Measurements from ENCODE around the gene MEIOSIN. TPM values are rescaled to one million over a fixed set of nuclear protein-coding genes. Genes with fewer than 3 reads are reported as not detected.

MEIOSIN gene
- polyA plus RNA-seq, 1 of the 3 experiments (the other 2 are of a cell fraction): 0.03 TPM

DNA sequence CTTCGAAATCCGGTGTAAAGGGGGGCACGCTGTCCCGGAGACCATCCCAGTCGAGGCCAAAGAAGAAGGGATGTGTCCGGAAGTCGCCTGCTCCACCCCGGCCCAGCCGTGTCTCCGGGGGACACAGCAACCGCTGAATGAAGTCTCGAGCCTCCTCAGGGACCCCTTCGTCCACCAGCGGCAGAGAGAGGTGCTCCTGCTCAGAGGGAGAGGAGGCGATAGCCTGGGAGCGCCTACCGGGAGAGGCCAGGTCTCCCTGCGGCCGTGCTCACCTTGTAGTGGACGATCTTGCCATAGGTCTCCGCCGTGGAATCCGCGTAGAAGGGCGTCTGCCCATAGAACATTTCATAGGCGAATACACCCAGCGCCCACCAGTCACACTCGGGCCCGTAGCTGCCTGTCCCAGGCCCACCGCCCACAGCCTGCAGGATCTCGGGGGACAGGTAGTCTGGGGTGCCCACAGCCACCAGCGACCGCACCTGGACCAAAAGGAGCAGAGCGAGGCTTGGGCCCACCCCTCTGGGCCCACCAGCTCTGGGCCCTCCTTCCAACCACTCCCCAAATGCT, 44.2 kb downstream of the MEIOSIN start:
- Histone ChIP-seq H3K27me3 (ENCODE audit: insufficient read depth) (no peaks in the 10 kb centered on the region), H3K9me2 (no peaks in the 10 kb centered on the region), H3K79me2 (ENCODE audit: insufficient read depth) (peaks cover 27% of the 10 kb centered on the region), H4K20me1 (ENCODE audit: insufficient read depth) (0 out of 2 replicates have a peak, but pooled peaks cover 8% of the 10 kb centered on the region), H3K27ac (ENCODE audit: low read depth in 2 of 2, low read length in 1 of 2) (no peak overlapping the region), H3K4me2 (no peak overlapping the region), H3K36me3 (replicated peaks in 1 of 2; ENCODE audit: control insufficient read depth in 1 of 2, insufficient read depth in 2 of 2, low read length in 1 of 2) (peaks cover 25 to 45% of the 10 kb centered on the region in 2 experiments), H3K4me1 (ENCODE audit: control insufficient read depth in 1 of 2, insufficient read depth in 2 of 2, low read depth in 1 of 2, low read length in 1 of 2) (peaks cover 7 to 18% of the 10 kb centered on the region in 2 experiments; a peak in 2 of 4 replicates), H3F3A (replicated peaks; ENCODE audit: insufficient read depth) (peaks cover 27% of the 10 kb centered on the region), H2AFZ (ENCODE audit: low read depth) (no peak overlapping the region), H3K9me3 (no peaks in the 10 kb centered on the region), H3K4me3 (ENCODE audit: low read depth in 2 of 2, low read length in 1 of 2) (no peak overlapping the region), H3K9ac (no peak overlapping the region)
- ChIA-PET CTCF (interaction anchor here (0.9 to 1.9 kb wide), 2 partner anchors 22 to 39 kb away, joined by 3 to 5 read pairs; no protein-coding TSS in a partner anchor), POLR2A (no interaction called here)
- 96% methylated on average over 13 of the region's 34 CpGs for WGBS (ENCODE audit: low lambda C conversion rate)
- DNase-seq: no peak
- TF ChIP-seq, protein P1, sequence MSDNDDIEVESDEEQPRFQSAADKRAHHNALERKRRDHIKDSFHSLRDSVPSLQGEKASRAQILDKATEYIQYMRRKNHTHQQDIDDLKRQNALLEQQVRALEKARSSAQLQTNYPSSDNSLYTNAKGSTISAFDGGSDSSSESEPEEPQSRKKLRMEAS (IDR thresholded peaks at IDR 0.05; ENCODE audit: low read depth): no peak
- TF ChIP-seq FOXJ3 (CRISPR knock-in tag; IDR thresholded peaks at IDR 0.05): no peak
- no peak for TF ChIP-seq NRF1 (IDR thresholded peaks at IDR 0.05; ENCODE audit: low read depth, low read length)
- TF ChIP-seq NFIC (IDR thresholded peaks at IDR 0.05; ENCODE audit: borderline replicate concordance): no peak
- TF ChIP-seq POLR2AphosphoS5 (IDR thresholded peaks at IDR 0.05; ENCODE audit: low read depth, low read length): no peak
- no peak for TF ChIP-seq CHD2 (IDR thresholded peaks at IDR 0.05; ENCODE audit: low read length, partially characterized antibody)
- TF ChIP-seq, protein P2, sequence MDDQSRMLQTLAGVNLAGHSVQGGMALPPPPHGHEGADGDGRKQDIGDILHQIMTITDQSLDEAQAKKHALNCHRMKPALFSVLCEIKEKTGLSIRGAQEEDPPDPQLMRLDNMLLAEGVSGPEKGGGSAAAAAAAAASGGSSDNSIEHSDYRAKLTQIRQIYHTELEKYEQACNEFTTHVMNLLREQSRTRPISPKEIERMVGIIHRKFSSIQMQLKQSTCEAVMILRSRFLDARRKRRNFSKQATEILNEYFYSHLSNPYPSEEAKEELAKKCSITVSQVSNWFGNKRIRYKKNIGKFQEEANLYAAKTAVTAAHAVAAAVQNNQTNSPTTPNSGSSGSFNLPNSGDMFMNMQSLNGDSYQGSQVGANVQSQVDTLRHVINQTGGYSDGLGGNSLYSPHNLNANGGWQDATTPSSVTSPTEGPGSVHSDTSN (IDR thresholded peaks at IDR 0.05): no peak
- TF ChIP-seq, protein P3, sequence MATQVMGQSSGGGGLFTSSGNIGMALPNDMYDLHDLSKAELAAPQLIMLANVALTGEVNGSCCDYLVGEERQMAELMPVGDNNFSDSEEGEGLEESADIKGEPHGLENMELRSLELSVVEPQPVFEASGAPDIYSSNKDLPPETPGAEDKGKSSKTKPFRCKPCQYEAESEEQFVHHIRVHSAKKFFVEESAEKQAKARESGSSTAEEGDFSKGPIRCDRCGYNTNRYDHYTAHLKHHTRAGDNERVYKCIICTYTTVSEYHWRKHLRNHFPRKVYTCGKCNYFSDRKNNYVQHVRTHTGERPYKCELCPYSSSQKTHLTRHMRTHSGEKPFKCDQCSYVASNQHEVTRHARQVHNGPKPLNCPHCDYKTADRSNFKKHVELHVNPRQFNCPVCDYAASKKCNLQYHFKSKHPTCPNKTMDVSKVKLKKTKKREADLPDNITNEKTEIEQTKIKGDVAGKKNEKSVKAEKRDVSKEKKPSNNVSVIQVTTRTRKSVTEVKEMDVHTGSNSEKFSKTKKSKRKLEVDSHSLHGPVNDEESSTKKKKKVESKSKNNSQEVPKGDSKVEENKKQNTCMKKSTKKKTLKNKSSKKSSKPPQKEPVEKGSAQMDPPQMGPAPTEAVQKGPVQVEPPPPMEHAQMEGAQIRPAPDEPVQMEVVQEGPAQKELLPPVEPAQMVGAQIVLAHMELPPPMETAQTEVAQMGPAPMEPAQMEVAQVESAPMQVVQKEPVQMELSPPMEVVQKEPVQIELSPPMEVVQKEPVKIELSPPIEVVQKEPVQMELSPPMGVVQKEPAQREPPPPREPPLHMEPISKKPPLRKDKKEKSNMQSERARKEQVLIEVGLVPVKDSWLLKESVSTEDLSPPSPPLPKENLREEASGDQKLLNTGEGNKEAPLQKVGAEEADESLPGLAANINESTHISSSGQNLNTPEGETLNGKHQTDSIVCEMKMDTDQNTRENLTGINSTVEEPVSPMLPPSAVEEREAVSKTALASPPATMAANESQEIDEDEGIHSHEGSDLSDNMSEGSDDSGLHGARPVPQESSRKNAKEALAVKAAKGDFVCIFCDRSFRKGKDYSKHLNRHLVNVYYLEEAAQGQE (IDR thresholded peaks at IDR 0.05; ENCODE audit: low read depth, low read length): no peak
- TF ChIP-seq EZH2phosphoT487 (IDR thresholded peaks at IDR 0.05; ENCODE audit: borderline replicate concordance, low read depth): no peak
- TF ChIP-seq MXI1 (IDR thresholded peaks at IDR 0.05; ENCODE audit: low read depth, low read length): no peak
- no peak for TF ChIP-seq JUND (IDR thresholded peaks at IDR 0.05)
- TF ChIP-seq SMC3 (IDR thresholded peaks at IDR 0.05; ENCODE audit: low read depth, low read length): no peak
- no peak for TF ChIP-seq TAF1 (IDR thresholded peaks at IDR 0.05; ENCODE audit: borderline replicate concordance, low read depth, low read length)
- no peak for TF ChIP-seq RCOR1 (IDR thresholded peaks at IDR 0.05; ENCODE audit: low read length)
- TF ChIP-seq, protein P4, sequence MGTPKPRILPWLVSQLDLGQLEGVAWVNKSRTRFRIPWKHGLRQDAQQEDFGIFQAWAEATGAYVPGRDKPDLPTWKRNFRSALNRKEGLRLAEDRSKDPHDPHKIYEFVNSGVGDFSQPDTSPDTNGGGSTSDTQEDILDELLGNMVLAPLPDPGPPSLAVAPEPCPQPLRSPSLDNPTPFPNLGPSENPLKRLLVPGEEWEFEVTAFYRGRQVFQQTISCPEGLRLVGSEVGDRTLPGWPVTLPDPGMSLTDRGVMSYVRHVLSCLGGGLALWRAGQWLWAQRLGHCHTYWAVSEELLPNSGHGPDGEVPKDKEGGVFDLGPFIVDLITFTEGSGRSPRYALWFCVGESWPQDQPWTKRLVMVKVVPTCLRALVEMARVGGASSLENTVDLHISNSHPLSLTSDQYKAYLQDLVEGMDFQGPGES (IDR thresholded peaks at IDR 0.05; ENCODE audit: low read depth, low read length): no peak

All from SK-N-SH (cell line).